HepG2 (cell line): ENCODE measurements around the gene STX1B. TPM values are rescaled to one million over a fixed set of nuclear protein-coding genes. Genes with fewer than 3 reads are reported as not detected.
A peak's percentile ranks its signal among the peaks of the same experiment; 100 is the strongest.

ENCODE experiments used
- CEBPZ ChIP-seq: IDR thresholded peaks from 2 replicates; pipeline ENCODE4 v1.6.1; 2012; ENCODE audit warnings: low read length, improper control_type of control experiment
- EEA1 ChIP-seq: sonication (generic); formaldehyde crosslinking; IDR thresholded peaks from 2 replicates; pipeline ENCODE4 v1.5.1; 2020; ENCODE audit warnings: mild to moderate bottlenecking, missing genetic modification reagents, borderline replicate concordance
- FOXP4 ChIP-seq: sonication (generic); formaldehyde crosslinking; IDR thresholded peaks from 2 replicates; pipeline ENCODE4 v1.4.0; 2020; ENCODE audit warnings: missing genetic modification reagents
- HDAC2 ChIP-seq: sonication (generic); formaldehyde crosslinking; IDR thresholded peaks from 2 replicates; pipeline ENCODE4 v1.4.0; 2020; ENCODE audit warnings: missing genetic modification reagents
- HMGXB3 ChIP-seq: sonication (generic); formaldehyde crosslinking; IDR thresholded peaks from 2 replicates; pipeline ENCODE4 v1.4.0; 2020; ENCODE audit warnings: missing genetic modification reagents, borderline replicate concordance
- HNRNPL ChIP-seq: fragments of 200-400 bp; formaldehyde crosslinking; IDR thresholded peaks from 2 replicates; pipeline ENCODE4 v1.6.1; 2017; ENCODE audit warnings: mild to moderate bottlenecking, low read depth, low read length
- NFYC ChIP-seq: IDR thresholded peaks from 2 replicates; pipeline ENCODE4 v1.6.1; 2016; ENCODE audit warnings: missing genetic modification reagents, missing compliant biosample characterization
- TFE3 ChIP-seq: IDR thresholded peaks from 2 replicates; pipeline ENCODE4 v1.6.1; 2016
- ZBTB44 ChIP-seq: sonication (generic); formaldehyde crosslinking; IDR thresholded peaks from 2 replicates; pipeline ENCODE4 v1.4.0; 2020; ENCODE audit warnings: missing genetic modification reagents
- ZIK1 ChIP-seq: sonication (generic); formaldehyde crosslinking; IDR thresholded peaks from 2 replicates; pipeline ENCODE4 v1.5.0; 2020; ENCODE audit warnings: mild to moderate bottlenecking, low read depth, missing genetic modification reagents, borderline replicate concordance
- ZNF33B ChIP-seq: sonication (generic); formaldehyde crosslinking; IDR thresholded peaks from 2 replicates; pipeline ENCODE4 v1.5.1; 2020; ENCODE audit warnings: mild to moderate bottlenecking, missing genetic modification reagents
- ZNF652 ChIP-seq: IDR thresholded peaks from 2 replicates; pipeline ENCODE4 v1.6.1; 2016; ENCODE audit warnings: low read depth, borderline replicate concordance
- ZNF670 ChIP-seq: sonication (generic); formaldehyde crosslinking; IDR thresholded peaks from 2 replicates; pipeline ENCODE4 v1.8.0; 2022; ENCODE audit warnings: mild to moderate bottlenecking, missing genetic modification reagents, borderline replicate concordance
- polyA plus RNA-seq, 8 experiments: library from polyadenylated mRNA; depleted of rRNA in 3 of 8; stranded (reverse) in 7 of 8; unstranded in 1 of 8; fragments of >200 nt; fragmentation: Illumina TruSeq in 4 of 8; extraction: Trizol in 4 of 8; gene quantifications; 2 replicates each; pipeline versions ENCODE4 v1.2.1 to v1.2.3, GENCODE V29; 2011 to 2016; ENCODE audit warnings: low read depth in 4 of 8, missing spikeins in 1 of 8, mixed read lengths in 1 of 8; ENCODE audit not compliant: insufficient read depth in 1 of 8
- total RNA-seq, 5 experiments: library from RNA; depleted of rRNA; stranded (reverse); fragments of >200 nt; fragmentation: Illumina TruSeq; extraction: Trizol; gene quantifications; 2 replicates each; pipeline ENCODE4 v1.2.3, GENCODE V29; 2016; ENCODE audit warnings: low read depth in 1 of 5

STX1B gene
- total and polyA plus RNA-seq, 2 of the 13 experiments (the other 11 are each of a cell fraction or from before 2014, with no cell fraction given): 2.1 to 3.0 TPM

- TF ChIP-seq ZNF670 (CRISPR knock-in tag) (peak; percentile 12; the same call in 1 of the 2 replicates), FOXP4 (no peak), CEBPZ (no peak), ZBTB44 (CRISPR knock-in tag) (no peak), ZIK1 (CRISPR knock-in tag) (peak; percentile 88), EEA1 (peak; percentile 82), ZNF652 (CRISPR knock-in tag) (no peak), HNRNPL (0 out of 2 replicates have a peak, but pooled peaks have one; percentile 68), NFYC (CRISPR knock-in tag) (peak; percentile 43), ZNF33B (0 out of 2 replicates have a peak, but pooled peaks have one; percentile 19), HMGXB3 (CRISPR knock-in tag) (no peak), HDAC2 (peak; percentile 66), TFE3 (0 out of 2 replicates have a peak, but pooled peaks have one; percentile 37)
Observed at GRCh38 chr16:30957456-30958174, 52.8 kb downstream of the STX1B start, which contains the start of gene SETD1A (continued).
